ENCODE data around the gene FAM110D. TPM values are rescaled to one million over a fixed set of nuclear protein-coding genes. Genes with fewer than 3 reads are reported as not detected.

Gene FAM110D
- total RNA-seq, 1 experiment from 2014 or later, result 0.05 TPM

DNA sequence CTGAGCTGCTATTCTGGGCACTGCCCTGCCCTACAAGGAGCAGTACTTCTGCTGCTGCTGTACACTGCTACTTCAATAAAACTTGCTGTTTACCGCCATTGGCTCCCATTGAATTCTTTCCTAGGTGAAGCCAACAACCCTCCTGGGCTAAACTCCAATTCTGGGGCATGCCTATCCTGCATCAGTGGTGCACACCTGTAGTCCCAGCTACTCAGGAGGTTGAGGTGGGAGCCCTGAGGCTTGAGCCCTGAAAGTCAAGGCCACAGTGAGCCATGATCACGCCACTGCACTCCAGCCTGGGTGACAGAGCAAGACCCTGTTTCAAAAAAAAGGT, 26.1 kb upstream of the FAM110D start:
- in situ Hi-C loops (cut with HindIII; ENCODE audit: low pct_unique_long_range_greater_than_20kb, low sequenced_read_pairs), result no loop called here
- ChIA-PET POLR2A (no interaction called here), CTCF (no interaction called here)
- H3K36me3 ChIP-seq (ENCODE audit: control insufficient read depth, insufficient read depth, low read length), result no peaks in the 10 kb centered on the region
- no peak for DNase-seq (ENCODE audit: low read depth, low spot score)
- H3K4me1 ChIP-seq (ENCODE audit: control insufficient read depth, insufficient read depth, low read length), result no peaks in the 10 kb centered on the region
- BruUV-seq (replicated peaks), result no TSS peak
- intact Hi-C loops (cut with micrococcal nuclease; ENCODE audit: unreplicated experiment), result no loop called here
- H3K27ac ChIP-seq (ENCODE audit: low read length), result no peak overlapping the region
- H3K9me3 ChIP-seq (ENCODE audit: control insufficient read depth, insufficient read depth, low read depth, low read length), result no peaks in the 10 kb centered on the region
- TF ChIP-seq SIN3A (IDR thresholded peaks at IDR 0.05; ENCODE audit: borderline replicate concordance, insufficient read depth, low read depth, low read length) (no peak), CTCF (IDR thresholded peaks at IDR 0.05) (no peak), TCF7L2 (IDR thresholded peaks at IDR 0.05; ENCODE audit: low read depth, low read length) (no peak), POLR2AphosphoS5 (IDR thresholded peaks at IDR 0.05; ENCODE audit: low read depth, low read length) (no peak), REST (IDR thresholded peaks at IDR 0.05; ENCODE audit: insufficient read depth in 1 of 2, low read depth in 2 of 2, low read length in 1 of 2) (no peak)
- no peaks in the 10 kb centered on the region for H3K27me3 ChIP-seq (ENCODE audit: control insufficient read depth, insufficient read depth, low read length)
- no peak overlapping the region for H3K4me3 ChIP-seq (ENCODE audit: low read depth in 2 of 2, low read length in 2 of 2)
- no peak for ATAC-seq

- DNase-seq (ENCODE audit: low read depth, low spot score) (no peak), ATAC-seq (no peak)
- no TSS peak for BruUV-seq (replicated peaks)
- TF ChIP-seq TCF7L2 (IDR thresholded peaks at IDR 0.05; ENCODE audit: low read depth, low read length) (no peak), POLR2AphosphoS5 (IDR thresholded peaks at IDR 0.05; ENCODE audit: low read depth, low read length) (no peak), SIN3A (IDR thresholded peaks at IDR 0.05; ENCODE audit: borderline replicate concordance, insufficient read depth, low read depth, low read length) (no peak), CTCF (IDR thresholded peaks at IDR 0.05) (no peak), REST (IDR thresholded peaks at IDR 0.05; ENCODE audit: insufficient read depth in 1 of 2, low read depth in 2 of 2, low read length in 1 of 2) (no peak)
- Histone ChIP-seq H3K36me3 (ENCODE audit: control insufficient read depth, insufficient read depth, low read length) (no peaks in the 10 kb centered on the region), H3K4me3 (ENCODE audit: low read depth in 2 of 2, low read length in 2 of 2) (no peak overlapping the region), H3K9me3 (ENCODE audit: control insufficient read depth, insufficient read depth, low read depth, low read length) (no peaks in the 10 kb centered on the region), H3K27me3 (ENCODE audit: control insufficient read depth, insufficient read depth, low read length) (no peaks in the 10 kb centered on the region), H3K4me1 (ENCODE audit: control insufficient read depth, insufficient read depth, low read length) (no peaks in the 10 kb centered on the region), H3K27ac (ENCODE audit: low read length) (no peak overlapping the region)
- in situ Hi-C loops (cut with HindIII; ENCODE audit: low pct_unique_long_range_greater_than_20kb, low sequenced_read_pairs), result no loop called here
- ChIA-PET CTCF (no interaction called here), POLR2A (no interaction called here)
- intact Hi-C loops (cut with micrococcal nuclease; ENCODE audit: unreplicated experiment), result no loop called here
Observed at GRCh38 chr1:26134466-26134865, 24.4 kb upstream of the FAM110D start.

Data from Panc1 (cell line).